NOMO-1 treated with DMSO at 0.1 percent for 48 hours (cell line): ENCODE results near the gene NABP2.
"Not testable (repeated sequence)": the region's sequence is repeated elsewhere in the genome, so short reads cannot be mapped to it uniquely, and the experiment has no call there.

ENCODE experiments used
- DNase-seq: peaks from one replicate; lab custom pipeline; 2025; ENCODE audit not compliant: unreplicated experiment; lab: John Stamatoyannopoulos, UW

Gene NABP2

DNA sequence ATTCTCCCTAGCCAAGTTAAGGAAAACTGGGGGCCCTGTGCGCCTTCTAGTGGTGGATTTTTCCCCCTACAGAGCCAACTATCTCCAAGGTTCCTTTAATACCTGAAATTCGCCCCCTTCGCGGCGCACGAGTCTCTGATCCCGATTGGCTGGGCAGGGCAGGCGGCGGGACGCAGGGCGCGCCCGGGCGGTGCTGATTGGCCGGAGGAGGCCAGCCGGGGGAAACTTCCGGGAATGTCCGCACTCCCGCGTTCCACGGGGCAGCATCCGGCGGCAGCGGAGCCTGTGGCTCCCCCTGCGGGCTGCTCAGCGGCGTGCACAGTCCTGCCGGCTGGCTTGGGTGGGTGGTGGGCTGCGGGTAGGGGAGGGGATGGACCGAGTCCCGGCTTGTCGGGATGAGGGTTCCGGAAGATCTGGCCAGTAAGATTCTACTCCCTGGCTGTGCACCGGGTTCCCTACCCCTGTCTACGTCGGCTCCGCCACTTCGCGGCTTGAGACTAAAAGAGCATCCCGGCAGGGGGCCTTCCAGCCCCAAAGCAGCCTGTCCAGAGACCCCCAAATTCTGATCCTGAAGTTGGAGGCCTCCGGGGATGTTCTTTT lies at the start of gene NABP2:
TSS of gene NABP2 (plus strand) at position 241 of the 600 bp plus-strand sequence. CDS start 515 bp downstream, outside the sequence.
- peak; percentile 95 for DNase-seq

GRCh38 chr12:56178347-56178746 lies 45.8 kb upstream of the NABP2 start:
- no peak for DNase-seq

DNA sequence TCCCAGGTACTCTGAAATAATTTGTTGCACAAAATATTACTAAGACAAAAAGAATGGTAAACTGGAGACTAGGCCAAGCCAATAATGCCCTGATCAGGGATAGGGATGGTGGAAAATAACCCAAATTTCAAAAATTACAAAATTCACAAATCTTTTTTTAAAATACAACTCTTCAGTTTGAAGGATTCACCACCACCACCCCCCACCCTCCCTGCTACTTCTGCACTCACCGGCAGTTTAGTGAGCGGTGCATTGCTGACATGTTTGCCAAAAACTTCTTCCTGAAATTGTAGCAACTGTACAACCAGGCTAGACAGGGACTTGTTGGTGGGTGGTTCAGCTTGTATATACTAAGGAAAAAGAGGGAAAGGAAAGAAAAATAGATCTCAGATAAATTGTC lies 37.2 kb upstream of the NABP2 start:
- DNase-seq = no peak

- DNase-seq = no peak
Observed at GRCh38 chr12:56188131-56188777, 35.9 kb upstream of the NABP2 start.

GRCh38 chr12:56188778-56189098 lies 35.4 kb upstream of the NABP2 start:
- DNase-seq = no peak

- peak; percentile 76 for DNase-seq
Observed at GRCh38 chr12:56189099-56189917, 34.8 kb upstream of the NABP2 start, which contains the start of gene SMARCC2. TSS of gene SMARCC2 (minus strand) at chr12:56189483. CDS start at chr12:56189461, 22 bp downstream.

DNA sequence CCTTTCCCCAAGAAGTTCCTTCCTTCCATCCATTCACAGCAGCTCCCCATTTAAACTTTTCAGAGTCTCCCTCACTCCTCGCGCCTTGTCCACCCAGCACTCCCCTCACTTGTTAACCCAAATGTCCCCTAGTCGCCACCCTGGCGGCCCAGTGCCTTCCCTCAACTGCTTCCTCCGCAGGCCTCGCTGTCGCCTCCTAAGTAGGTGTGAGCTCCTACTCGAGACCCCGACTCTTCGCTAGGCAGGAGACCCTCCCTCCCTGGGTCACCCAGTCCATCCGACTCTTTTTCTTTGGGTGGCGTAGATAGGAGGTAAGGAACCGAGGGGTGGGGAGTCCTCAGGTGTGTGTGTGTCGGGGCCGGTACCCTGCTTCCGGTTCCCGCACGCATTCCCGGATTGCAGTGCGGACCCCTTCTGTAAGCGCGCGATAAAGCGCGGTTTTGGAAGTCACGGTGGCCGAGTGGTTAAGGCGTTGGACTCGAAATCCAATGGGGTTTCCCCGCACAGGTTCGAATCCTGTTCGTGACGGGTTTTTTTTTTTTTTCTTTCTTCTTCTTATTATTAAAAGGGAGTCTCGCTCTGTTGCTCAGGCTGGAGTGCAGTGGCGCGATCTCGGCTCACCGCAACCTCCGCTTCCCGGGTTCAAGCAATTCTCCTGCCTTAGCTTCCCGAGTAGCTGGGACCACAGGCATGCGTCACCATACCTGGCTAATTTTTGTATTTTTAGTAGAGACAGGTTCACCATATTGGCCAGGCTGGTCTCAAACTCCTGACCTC lies 34.0 kb upstream of the NABP2 start:
- peak; percentile 70 for DNase-seq

- no peak for DNase-seq
Observed at GRCh38 chr12:56190695-56191155, 33.4 kb upstream of the NABP2 start.

DNA sequence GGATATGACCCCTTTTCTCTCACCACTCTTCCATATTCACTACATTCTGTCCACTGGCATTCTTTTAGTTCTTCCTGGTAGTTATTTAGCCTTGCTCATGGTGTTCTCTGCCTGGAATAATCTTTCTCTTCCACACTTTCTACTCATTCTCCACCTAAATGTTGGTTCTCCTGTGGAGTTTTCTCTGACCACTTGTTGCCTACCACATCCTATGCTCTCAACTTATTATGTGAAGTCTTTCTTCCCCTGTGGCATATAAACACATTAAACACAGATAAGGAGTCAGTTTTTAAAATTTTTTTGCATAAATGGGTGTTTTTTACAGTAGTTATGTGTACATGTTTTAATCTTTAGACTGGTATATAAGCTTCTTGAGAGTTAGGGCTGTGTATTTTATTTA lies 31.6 kb upstream of the NABP2 start:
- no peak for DNase-seq

DNA sequence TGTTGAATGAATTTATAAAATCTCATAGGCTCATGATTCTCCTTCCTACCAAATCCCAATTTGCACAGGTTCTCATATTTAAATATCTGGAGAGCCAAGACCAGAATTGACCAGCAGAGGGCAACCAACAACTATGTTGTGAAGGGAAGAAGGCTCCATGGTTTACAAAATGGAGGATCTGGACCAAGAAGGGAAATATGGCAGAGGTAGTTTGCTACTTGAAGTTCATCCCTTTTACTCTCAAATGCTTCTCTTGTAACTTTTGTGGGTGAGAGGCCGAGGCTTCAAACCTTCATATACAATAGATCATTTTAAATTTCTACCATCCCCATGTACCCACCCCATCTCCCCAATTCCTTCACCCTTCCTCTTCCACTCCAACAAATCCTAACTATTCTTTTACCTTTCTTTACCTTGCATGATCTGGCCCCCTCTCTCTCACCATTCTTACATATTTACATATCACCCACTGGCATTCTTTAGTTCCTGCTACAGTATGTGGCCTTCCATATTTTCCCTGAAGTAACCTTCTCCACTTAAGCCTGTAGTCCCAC lies 31.0 kb upstream of the NABP2 start:
- peak; percentile 84 for DNase-seq

DNA sequence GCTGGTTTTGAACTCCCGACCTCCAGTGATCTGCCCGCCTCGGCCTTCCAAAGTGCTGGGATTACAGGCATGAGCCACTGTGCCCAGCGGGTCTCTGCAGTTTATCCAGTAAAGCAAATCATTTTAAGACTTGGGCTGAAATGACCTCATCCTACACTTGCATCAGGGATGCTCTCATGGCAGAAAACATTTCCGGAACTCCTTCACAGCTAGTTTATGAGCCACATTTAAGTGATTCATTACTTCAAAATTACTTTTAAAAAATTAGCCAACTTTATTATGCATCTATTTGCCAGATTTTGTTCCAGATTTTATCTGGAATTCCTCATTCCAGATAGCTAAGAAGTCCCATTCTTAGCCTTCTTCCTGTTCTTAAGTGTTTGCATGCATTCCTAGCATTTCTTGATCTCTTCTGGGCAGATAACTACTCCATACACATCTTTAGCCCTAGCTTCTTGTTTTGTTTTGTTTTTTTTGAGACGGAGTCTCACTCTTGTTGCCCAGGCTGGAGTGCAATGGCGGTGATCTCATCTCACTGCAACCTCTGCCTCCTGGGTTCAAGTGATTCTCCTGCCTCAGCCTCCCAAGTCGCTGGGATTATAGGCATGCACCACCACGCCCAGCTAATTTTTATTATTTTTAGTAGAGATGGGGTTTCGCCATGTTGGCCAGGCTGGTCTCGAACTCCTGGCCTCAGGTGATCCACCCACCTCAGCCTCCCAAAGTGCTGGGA lies 27.2 kb upstream of the NABP2 start:
- DNase-seq = not testable (repeated sequence)

DNA sequence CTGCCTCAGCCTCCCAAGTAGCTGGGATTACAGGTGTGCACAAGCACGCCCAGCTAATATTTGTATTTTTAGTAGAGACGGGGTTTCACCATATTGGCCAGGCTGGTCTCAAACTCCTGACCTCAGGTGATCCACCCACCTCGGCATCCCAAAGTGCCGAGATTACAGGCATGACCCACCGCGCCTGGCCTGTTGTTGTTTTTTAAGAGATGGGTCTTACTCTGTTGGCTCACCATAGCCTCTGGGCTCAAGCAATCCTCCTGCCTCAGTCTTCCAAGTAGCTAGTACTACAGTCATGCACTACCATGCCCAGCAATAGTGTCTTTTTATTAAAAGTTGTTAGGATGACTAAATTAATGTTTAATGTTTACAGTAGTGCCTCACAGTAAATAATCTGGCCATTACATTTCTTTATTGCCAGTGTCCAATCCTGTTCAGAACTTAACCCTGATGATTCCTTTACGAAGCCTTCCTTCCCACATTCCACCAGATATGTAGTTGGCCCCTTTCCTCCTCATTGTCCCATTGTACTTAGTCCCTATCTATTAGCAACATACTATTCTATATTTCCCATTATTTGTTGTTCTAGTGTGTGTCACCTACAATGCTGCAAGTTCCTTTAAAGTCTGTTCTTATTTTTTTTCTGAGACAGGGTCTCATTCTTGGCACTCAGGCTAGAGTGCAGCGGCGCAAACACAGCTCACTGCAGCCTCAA lies 26.1 kb upstream of the NABP2 start:
- DNase-seq = no peak

- no peak for DNase-seq
Observed at GRCh38 chr12:56198836-56199235, 25.3 kb upstream of the NABP2 start.

GRCh38 chr12:56202366-56202765 lies 21.8 kb upstream of the NABP2 start:
- no peak for DNase-seq

- DNase-seq = no peak
Observed at GRCh38 chr12:56202838-56203237, 21.3 kb upstream of the NABP2 start.

DNA sequence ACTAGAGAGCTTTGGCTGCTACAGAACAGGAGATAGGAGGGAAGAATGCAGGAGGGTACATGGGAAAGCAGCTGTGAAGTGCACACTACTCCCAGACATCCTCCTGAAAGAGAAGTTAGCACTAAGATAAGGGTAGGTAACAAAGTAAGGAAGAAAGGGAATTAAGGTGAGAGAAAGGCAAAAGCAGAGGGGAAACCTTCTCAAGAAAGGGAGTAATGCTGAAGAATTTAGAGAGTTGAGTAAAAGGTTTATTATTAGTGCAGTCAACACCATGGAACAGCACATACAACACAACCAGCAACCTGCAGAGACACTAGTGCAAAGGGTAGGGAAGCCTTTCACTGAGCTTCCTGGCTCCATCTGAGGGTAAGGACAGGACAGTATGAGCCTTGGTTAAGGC lies 19.9 kb upstream of the NABP2 start:
- DNase-seq = no peak

- DNase-seq = peak; percentile 30
Observed at GRCh38 chr12:56205445-56205844, 18.7 kb upstream of the NABP2 start.

GRCh38 chr12:56206452-56207166 lies 17.5 kb upstream of the NABP2 start:
- DNase-seq = peak; percentile 42

DNA sequence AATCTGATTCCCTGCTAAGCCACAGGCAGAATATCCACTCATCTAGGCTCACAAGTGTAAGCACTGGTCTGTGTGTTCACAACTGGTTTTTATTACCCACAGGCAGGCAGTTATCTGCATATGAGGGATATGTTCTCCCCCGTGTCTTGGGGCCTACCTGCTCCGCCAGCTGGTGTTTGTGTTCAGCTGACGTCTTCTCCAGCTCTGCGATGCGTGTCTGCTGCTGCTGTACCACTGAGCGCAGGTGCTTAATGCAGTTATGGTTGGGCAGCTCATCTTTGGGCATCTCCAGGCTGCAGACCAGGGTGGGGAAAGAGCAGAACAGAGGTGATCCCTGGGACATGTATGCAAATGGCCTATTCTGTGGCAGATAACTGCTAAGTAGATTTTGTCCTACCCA lies 16.1 kb upstream of the NABP2 start:
- DNase-seq = no peak
